CD4-positive, alpha-beta T cell treated with Interferon alpha-2 for 1 hour (primary cell): ENCODE results near the gene TRIM32.
A peak's percentile ranks its signal among the peaks of the same experiment; 100 is the strongest.

Source experiments
- DNase-seq, 2 donors: peaks; one replicate each; pipeline ENCODE4 v3.0.0-alpha.2; 2020 to 2022

Gene TRIM32, protein sequence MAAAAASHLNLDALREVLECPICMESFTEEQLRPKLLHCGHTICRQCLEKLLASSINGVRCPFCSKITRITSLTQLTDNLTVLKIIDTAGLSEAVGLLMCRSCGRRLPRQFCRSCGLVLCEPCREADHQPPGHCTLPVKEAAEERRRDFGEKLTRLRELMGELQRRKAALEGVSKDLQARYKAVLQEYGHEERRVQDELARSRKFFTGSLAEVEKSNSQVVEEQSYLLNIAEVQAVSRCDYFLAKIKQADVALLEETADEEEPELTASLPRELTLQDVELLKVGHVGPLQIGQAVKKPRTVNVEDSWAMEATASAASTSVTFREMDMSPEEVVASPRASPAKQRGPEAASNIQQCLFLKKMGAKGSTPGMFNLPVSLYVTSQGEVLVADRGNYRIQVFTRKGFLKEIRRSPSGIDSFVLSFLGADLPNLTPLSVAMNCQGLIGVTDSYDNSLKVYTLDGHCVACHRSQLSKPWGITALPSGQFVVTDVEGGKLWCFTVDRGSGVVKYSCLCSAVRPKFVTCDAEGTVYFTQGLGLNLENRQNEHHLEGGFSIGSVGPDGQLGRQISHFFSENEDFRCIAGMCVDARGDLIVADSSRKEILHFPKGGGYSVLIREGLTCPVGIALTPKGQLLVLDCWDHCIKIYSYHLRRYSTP

GRCh38 chr9:116687074-116687753 lies at the start of gene TRIM32:
Gene TRIM32, plus strand, starts transcription at chr9:116687305. Its CDS starts 10,438 bp downstream, at chr9:116697743.
- DNase-seq, result peak; percentile 88 to 93

GRCh38 chr9:116639251-116639741 lies 47.8 kb upstream of the TRIM32 start:
- DNase-seq, result no peak

- DNase-seq, result no peak
These were observed 45.6 kb upstream of the TRIM32 start for GRCh38 chr9:116641292-116642059.

- no peak for DNase-seq
These were observed 43.4 kb upstream of the TRIM32 start for GRCh38 chr9:116643691-116644090.

DNA sequence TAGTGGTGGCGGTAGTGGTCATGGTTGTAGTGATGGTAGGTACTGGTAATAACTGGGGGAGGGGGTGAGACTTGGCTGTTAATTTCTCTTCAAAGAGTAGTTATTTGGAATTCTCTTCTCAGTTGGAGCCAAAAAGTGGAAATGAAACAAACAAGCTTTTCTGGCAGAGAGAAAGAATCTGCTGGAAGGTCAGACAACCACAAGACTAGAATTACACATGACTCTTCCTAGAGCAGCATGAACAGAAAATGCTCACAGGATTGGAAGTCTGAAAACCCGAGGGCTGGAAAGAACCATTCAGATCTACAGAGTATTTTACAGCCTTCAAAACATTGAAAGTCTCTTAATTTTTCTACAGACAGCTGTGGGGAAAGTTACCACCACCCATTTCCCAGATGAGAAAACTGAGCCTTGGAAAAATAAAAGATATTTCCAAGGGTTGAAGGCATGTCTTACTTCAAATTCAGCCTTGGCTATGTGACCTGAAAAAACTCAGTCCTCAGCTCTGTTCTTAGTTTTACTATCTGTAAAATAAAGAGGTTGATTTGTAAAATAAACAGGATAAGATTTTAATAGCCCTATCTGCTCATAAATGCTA lies 42.9 kb upstream of the TRIM32 start:
- no peak for DNase-seq

GRCh38 chr9:116646661-116647514 lies 40.2 kb upstream of the TRIM32 start:
- DNase-seq, result no peak

- no peak for DNase-seq
These were observed 39.6 kb upstream of the TRIM32 start for GRCh38 chr9:116647515-116647809.

DNA sequence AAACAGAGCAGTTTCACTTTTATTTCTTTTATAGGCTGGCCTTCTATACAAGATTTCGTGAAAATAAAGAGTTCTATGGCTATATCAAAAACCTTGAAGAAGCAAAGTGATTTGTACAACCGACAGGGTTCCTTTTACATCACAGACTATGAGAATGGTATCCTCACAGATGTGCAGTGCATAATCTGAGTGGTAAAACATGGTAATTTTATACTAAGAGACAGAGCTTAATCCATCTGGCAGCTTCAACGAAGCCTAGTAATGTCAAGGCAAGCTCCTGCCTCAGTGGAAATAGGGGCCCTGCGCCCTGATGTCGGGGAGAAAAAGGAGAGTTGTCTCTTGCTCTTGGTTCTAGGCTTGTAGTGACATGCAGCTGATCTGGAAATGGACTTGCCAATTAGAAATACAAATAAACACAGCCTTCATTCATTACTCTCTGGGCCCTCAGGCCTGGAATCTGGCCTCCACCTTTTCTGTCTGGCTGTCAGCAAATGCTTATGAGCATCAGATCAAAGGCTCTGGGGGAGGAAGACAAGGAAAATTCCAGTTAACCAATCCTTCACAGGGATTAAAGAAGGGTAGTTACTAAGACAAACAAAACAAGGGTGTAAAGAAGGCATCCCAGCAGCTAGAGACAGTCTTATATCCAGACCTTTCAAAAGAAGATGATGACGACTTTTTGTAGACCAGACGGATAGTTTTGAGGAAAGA lies 33.6 kb upstream of the TRIM32 start:
- DNase-seq, result no peak

- DNase-seq, result no peak
These were observed 33.1 kb upstream of the TRIM32 start for GRCh38 chr9:116654059-116654355.

DNA sequence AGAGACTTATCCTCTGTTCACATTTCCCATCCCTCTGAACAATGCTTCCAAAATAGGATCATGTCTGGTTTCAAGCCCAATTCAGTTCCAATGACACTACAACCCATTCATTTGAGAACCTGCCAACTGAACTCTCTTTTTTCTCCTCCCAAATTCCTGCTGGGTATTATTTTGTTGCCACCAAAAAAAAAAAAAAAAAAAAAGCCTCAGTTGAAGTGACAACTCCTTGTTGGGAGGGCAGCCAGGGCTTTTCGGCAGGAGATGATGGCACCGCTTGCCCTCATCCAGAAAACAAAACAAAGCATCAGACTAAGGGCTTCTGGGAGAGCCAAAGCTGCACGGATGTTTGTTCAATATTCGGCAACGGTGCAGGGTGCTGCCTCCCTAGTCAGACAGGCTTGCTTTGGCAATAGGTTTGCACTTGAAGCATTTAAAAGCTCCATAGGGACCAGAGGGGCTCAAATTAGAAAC lies 30.6 kb upstream of the TRIM32 start:
- no peak for DNase-seq

DNA sequence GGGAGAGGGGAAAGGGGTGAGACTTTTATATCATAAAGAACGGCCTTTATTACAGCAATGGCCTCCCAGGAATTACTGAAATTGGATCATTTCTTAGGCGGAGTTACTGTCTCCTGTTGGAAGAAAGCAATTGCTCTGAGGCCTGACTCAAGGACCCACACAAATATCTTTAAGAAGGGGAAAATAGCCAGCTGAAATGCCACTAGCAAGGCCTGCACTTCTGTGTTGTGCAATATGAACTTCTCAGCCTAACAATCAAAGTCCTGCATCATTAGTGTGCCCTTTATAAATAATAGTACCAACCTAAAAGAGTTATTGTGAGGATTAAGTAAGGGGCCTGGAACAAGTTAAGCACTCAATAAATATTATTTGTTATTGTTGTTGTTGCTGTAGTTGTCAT lies 30.1 kb upstream of the TRIM32 start:
- DNase-seq, result no peak

- no peak for DNase-seq
These were observed 28.8 kb upstream of the TRIM32 start for GRCh38 chr9:116658265-116658664.

- peak in 1 of 2 donors; percentile 41 for DNase-seq
These were observed 25.8 kb upstream of the TRIM32 start for GRCh38 chr9:116661037-116661954.

DNA sequence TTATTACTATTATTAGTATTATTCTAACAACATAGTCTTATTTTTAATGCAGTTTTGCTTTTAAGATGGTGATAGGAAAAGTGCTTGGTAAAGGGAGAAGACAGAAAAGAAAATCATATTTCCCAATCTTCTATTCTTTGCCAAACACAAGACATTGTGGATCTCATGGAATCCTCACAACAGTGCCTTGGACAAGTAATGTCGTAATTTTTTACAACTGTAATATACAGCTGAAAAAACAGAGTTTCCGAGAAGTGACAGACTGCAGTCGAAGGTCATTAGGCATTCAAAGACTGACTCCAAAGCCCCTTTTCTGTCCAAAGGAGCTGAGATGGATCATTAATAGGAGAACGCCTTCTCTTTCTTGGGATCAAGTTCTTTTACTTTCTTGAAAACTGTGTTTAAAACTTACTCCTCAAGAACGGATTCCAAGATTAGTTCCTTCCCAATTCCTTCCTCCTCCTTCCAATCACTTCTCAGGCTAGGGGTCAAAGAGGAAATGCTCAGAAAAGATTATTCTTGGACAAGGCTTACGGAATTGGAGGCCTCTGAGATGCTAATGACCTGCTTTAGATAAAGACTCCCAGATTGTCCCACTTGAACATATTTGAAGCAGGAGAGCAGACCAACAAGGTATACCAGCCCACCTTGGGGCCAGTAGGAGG lies 24.3 kb upstream of the TRIM32 start:
- DNase-seq, result no peak

DNA sequence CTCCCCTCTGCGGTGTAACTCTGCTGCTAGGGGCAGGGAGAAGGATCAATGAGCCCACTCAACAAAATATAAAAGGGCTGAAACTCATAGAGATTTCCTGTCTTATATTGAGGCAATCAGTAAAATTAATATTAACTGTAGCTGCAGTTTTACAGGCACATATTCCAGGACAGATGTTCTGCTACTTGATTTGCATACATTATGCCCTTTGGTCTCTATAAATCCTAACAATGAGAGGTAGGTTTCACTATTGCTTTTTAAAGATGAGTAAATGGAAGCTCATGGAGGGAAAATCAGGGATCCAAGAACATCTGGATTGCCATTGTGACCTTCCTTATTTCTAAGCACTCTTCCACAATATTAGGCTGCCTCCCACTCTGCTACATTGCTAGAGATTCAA lies 23.5 kb upstream of the TRIM32 start:
- no peak for DNase-seq

DNA sequence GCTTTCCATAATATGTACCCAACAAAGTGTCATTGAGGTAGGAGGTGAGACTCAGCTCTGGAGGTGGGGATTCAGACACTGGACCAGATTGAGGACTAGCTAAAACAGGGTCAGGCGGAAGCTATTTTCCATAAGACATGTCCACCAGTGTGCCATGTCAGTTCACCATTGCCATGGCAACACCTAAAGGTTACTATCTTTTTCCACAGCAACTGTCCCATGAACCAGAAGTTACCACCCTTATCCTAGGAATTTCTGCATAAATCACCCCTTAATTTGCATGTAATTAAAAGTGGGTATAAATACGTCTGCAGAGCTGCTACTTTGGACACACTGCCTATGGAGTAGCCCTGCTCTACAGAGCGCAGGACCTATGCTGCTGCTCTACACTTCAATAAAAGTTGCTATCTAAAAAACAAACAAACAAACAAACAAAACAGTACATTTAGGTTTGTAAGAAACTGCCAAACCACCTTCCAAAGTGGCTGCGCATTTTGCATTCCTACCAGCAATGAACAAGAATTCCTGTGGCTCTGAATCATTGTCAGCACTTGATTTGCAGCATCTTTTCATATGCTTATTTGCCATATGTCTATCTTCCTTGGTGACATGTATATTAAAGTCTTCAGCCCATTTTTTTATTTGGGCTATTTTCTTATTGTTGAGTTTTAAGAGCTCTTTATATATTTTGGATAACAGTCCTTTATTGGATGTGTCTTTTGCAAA lies 18.0 kb upstream of the TRIM32 start:
- no peak for DNase-seq

DNA sequence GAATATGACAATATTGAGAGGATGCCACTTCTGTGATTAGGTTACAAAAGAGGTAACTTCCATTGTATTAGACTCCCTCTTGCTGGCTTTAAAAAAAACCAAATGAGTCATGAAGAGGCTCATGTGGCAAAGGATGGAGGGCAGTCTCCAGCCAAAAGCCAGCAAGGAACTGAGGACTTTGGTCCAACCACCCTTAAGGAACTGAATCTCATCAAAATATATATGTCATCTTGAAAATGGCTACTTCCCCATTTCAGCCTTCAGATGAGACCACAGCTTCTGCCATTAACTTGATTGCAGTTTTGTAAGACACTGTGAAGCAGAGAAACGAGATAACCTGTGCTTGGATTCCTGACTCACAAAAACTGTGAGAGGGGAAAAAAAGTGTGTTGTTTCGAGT lies 15.5 kb upstream of the TRIM32 start:
- no peak for DNase-seq

GRCh38 chr9:116673375-116673774 lies 13.7 kb upstream of the TRIM32 start:
- no peak for DNase-seq
